Stimulated activated CD8-positive, alpha-beta memory T cell treated with anti-CD3 and anti-CD28 coated beads, Interleukin-7, amount 100 ng/mL, for 4 hours (primary cell): ENCODE measurements around the gene RHOBTB1.
"Not testable (repeated sequence)": the region's sequence is repeated elsewhere in the genome, so short reads cannot be mapped to it uniquely, and the experiment has no call there.

Experiments used
- DNase-seq, 2 donors: peaks; one replicate each; pipeline ENCODE4 v3.0.0-alpha.2; 2020; ENCODE audit warnings: low read depth in 2 of 2

RHOBTB1 gene

GRCh38 chr10:60944058-60944909 is at the start of gene RHOBTB1:
Gene RHOBTB1 (minus strand): TSS chr10:60944185. CDS start chr10:60911542, 32,643 bp downstream.
- peak in 1 of 2 donors; percentile 5 for DNase-seq

- DNase-seq, result no peak
Measured at GRCh38 chr10:60992636-60993035, 48.7 kb upstream of the RHOBTB1 start.

- no peak for DNase-seq
Measured at GRCh38 chr10:60990663-60991062, 46.7 kb upstream of the RHOBTB1 start.

GRCh38 chr10:60989400-60989876 is 45.5 kb upstream of the RHOBTB1 start:
- no peak for DNase-seq

- DNase-seq, result no peak
Measured at GRCh38 chr10:60986791-60987190, 42.8 kb upstream of the RHOBTB1 start.

GRCh38 chr10:60985951-60986350 is 42.0 kb upstream of the RHOBTB1 start:
- DNase-seq, result no peak

GRCh38 chr10:60980997-60981396 is 37.0 kb upstream of the RHOBTB1 start:
- no peak for DNase-seq

GRCh38 chr10:60979667-60980104 is 35.7 kb upstream of the RHOBTB1 start:
- no peak for DNase-seq

- DNase-seq, result no peak
Measured at GRCh38 chr10:60978287-60979115, 34.5 kb upstream of the RHOBTB1 start.

- DNase-seq, result no peak
Measured at GRCh38 chr10:60977161-60978122, 33.5 kb upstream of the RHOBTB1 start.

GRCh38 chr10:60976687-60977086 is 32.7 kb upstream of the RHOBTB1 start:
- DNase-seq, result no peak

GRCh38 chr10:60975716-60976115 is 31.7 kb upstream of the RHOBTB1 start:
- DNase-seq, result no peak

- DNase-seq, result no peak
Measured at GRCh38 chr10:60974463-60975149, 30.6 kb upstream of the RHOBTB1 start.

- no peak for DNase-seq
Measured at GRCh38 chr10:60973086-60973485, 29.1 kb upstream of the RHOBTB1 start.

- not testable (repeated sequence) for DNase-seq
Measured at GRCh38 chr10:60972181-60972580, 28.2 kb upstream of the RHOBTB1 start.

- no peak for DNase-seq
Measured at GRCh38 chr10:60970526-60970925, 26.5 kb upstream of the RHOBTB1 start.

- no peak for DNase-seq
Measured at GRCh38 chr10:60968504-60968903, 24.5 kb upstream of the RHOBTB1 start.

- no peak for DNase-seq
Measured at GRCh38 chr10:60967854-60968484, 24.0 kb upstream of the RHOBTB1 start.

GRCh38 chr10:60967260-60967659 is 23.3 kb upstream of the RHOBTB1 start:
- no peak for DNase-seq

GRCh38 chr10:60965696-60966095 is 21.7 kb upstream of the RHOBTB1 start:
- DNase-seq, result no peak
